Dermis microvascular lymphatic vessel endothelial cell (primary cell): ENCODE results near the gene FOXD3. TPM values are rescaled to one million over a fixed set of nuclear protein-coding genes. Genes with fewer than 3 reads are reported as not detected.

Source experiments
- DNase-seq, 2 donors: peaks; one replicate each; pipeline versions ENCODE4 v3.0.0 to v3.0.0-alpha.2; 2010; ENCODE audit warnings: low read depth in 2 of 2
- total RNA-seq: library from RNA; depleted of rRNA; stranded (reverse); fragments of >200 nt; gene quantifications from 2 replicates; pipeline ENCODE4 v1.2.1, GENCODE V29; 2014

FOXD3 gene
- not detected in 2 replicates for total RNA-seq

DNA sequence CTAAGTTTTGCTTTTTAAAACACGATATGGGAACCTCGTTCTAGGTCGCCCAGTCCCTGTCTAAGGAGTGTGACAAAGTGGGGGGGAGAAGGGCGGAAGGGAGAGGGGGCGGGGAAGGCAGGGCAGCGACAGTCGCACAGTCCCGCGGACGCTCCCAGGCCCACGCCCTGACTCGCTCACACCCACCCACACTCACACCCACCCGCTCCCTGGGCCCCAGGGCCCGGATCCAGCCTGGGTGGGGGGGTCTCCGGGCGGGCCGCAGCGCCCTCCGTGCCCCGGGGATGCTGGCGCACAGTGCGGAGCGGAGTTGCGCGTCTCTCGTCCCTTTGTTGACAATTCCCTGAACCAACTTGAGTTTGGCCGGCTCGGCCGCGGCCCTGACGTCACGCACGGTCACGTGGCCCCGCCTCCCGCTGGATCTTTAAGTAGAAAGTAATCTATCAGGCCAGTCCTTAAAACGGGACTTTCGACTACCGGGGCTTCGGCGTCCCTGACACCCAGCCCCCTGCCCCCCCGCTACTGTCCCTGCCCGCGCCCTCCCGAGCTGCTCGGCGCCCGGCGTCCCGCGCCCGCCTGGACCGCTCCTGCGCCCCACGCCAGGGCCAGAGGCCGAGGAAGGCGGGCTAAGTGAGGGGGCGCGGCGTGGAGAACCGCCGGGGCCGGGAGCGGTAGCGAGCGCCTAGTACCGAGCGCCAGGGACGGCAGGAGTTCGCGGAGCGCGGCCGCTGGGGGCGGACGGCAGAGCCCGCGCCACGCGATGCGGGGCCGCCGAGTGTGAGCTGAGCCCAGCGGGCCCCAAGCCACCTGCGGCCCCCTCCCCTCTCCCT is at the start of gene FOXD3:
Gene FOXD3, plus strand, starts transcription at position 454 of the 830 bp plus-strand sequence. CDS start 492 bp downstream, outside the sequence.
- peak; percentile 11 to 44 for DNase-seq

DNA sequence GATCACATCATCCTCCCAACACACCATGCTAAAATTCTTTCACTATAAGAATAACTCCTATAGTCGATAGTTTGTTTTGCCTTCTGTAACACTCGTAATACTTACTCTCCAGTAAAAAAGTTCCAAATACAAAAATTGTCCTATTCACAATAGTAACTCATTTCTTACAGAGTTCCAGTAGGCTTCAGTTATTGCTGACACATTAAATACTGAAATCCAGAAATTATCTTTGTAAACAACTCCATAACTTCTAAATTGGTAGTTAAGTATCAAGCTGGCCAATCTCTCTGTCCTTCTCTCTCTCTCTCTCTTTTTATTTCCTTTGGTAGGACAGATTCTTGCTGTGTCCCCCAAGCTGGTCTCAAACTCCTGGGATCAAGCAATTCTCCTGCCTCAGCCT is 49.6 kb upstream of the FOXD3 start:
- no peak for DNase-seq

DNA sequence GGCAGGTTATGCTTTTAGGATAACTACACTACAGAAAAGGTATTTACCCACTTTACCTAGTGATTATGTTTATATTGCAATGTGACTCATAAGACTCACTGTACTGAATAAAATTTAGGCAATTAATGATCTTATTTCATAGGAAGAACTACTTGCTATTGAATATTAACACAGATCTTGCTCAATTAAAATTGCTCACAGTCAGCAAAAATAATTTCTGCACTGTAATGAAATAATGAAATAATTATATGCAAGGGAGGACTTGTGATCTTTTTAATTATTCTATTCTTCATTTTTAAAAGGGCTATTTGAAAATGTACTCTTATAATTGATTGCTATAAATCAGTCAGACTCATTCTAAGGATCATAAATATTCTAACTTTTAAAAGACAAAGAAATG is 48.0 kb upstream of the FOXD3 start:
- DNase-seq, result no peak

DNA sequence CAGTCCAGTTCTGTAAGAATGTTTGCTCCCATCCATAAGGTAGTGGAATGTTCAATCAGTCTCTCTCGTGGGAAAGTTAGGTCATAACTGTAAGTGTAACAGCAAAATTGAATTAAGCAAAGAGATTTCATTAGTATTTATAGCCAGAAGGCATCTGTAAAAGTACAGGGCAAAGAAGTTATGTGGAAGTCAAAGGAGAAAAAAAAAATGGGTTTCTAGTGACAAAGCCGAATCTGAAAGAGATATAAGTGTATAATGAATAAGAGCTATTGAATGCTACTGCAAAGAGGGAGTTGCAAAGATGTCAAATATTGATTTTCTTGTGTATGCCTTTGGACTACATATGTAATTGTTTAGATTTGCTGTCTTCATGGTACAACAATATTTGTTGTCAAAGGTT is 47.4 kb upstream of the FOXD3 start:
- DNase-seq, result no peak

DNA sequence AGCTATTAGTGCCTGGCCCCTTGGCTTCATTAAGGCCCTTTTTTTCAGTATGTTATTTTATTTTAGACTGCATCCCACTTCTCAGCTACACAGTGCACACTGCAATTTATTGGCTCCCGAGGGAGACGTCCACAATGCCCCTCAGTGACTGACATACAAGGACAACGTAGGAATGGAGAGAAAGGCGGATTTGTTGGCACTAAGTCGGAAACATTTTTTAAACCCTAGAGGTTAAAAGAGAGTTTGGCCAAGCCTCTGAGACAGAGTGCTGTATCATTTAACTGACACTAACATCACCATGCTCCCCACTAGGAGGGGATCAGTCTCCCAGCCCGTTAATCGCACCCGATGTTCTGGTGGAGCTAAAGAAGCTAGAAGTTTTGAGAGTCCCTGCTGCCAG is 45.7 kb upstream of the FOXD3 start:
- DNase-seq, result no peak

DNA sequence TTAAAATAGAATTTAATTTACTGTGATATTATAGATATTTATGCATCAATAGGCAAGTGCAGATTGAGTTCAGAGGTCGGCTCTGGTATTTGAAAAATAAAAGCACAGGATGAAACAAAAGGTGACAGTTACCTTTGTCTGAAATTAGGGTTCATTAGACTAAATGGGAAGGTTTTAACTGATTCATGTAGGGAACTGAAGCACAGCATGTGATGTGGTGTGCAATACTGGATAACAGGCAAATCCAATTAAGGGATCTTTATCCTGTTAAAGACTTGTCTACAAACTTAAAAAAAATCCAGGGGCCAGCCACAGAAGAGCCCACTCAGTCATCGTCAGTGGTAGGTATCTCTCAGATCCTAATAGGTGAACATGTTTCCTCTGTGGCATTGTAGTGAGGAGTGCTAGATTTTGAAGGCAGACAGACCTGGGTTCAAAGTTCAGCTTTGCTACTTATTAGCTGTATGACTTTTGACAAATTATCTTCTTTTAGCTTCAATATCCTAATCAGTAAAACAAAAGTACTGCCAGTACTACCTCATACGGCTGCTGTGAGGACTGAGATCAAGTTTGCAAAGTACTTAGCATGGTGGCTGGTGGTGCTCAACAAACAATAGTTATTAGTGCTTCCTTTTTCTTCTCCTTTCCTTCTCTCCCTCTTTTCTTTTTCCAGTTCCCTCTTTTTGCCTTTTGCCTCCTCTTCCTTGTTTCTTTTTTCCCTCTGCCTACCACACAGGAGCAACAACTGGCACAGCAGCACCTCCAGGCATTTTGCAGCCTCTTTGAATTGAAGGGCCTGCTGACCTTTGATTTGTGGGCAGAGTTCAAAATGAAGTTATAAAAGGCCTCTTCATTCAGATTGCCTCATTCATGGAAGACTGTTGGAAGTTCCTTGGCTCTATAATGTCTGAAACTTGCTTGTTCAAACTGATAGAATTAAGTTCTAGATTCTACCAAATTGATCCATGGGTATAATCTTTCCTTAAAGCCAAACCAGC is 44.9 kb upstream of the FOXD3 start:
- no peak for DNase-seq

DNA sequence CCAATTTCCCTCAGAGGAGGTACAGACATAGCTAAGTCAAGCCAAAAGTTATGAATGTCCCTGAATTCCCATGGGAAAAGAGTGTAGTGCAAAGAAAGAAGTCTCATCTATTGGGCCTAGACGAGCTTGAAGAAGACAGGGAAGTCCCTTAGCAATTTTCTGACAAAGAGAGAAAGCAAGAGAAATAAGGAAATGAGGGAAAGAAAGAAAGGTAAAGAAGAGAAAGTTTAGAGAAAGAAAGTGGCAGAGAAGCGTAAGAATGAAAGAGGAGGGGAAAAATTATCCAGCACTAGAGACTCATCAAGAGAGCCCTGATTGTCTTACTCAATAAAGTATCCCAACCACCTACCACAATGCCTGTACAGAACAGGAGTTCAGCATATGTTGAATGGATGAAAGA is 40.6 kb upstream of the FOXD3 start:
- no peak for DNase-seq

DNA sequence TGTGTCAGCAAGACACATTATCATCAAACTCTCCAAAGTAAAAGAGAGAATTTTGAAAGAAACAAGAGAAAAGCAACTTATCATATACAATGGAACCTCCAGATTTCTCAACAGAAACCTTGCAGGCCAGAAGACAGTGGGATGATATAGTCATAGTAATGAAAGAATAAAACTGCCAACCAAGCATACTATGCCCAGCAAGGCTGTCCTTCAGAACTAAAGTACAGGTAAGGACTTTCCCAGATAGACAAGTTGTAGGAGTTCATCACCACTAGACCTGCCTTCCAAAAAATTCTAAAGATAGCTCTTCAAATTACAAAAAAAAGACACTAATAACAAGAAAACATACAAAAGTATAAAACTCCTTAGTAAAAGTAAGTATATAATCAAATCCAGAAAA is 33.2 kb upstream of the FOXD3 start:
- no peak for DNase-seq

DNA sequence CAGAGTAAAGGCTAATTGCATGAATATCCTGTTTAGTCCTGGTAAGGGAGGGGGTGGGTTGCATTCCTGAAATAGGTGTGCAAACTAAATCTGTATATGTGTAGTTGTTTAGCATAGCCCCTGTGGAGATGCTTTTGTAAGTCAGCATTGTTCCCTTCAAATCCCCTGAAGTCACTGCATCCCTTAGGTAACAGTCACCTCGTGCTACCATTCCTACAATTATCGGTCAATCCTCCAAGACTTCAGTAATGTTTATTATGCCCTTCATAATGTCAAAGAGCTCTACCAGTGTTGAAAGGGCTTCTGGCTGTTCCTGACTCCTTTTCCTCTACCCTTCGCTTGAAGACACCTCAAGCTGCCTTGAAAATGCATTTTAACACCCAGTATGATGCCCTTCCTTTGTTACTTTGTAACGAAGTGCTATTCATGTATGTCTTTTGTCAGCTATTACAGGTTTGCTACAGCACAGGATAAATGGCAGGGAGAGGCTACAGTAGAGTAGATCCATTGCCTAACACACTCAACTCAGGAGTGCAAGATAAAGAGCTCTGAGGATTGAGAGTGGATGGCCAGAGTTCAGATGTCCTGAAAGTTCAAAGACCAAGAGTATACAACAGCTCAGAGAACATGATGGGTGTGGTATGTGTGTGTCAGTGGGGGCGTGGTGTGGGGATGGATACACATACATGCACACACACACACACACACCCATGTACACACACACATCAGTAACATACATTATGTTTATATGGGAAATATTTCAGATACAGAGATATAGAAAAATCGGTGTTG is 27.4 kb upstream of the FOXD3 start:
- DNase-seq, result no peak

DNA sequence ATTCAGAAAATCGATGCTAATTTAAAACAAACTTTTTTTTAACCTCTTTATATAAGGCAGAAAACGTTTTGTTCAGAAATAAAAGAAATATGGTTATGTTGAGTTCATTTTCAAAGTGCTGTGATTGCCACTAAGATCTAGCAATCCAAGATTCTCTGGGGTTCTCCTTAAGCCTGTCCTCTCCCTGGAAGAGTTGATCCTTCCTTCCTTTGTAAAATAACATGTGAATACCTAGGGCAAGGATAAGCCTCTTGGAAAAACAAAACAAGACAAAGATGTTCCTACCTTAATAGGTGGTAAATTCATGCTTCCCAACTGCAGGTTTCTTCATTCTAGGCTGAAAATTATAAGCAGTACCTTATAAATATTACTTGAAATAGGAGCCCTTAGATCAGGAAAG is 18.0 kb upstream of the FOXD3 start:
- no peak for DNase-seq

DNA sequence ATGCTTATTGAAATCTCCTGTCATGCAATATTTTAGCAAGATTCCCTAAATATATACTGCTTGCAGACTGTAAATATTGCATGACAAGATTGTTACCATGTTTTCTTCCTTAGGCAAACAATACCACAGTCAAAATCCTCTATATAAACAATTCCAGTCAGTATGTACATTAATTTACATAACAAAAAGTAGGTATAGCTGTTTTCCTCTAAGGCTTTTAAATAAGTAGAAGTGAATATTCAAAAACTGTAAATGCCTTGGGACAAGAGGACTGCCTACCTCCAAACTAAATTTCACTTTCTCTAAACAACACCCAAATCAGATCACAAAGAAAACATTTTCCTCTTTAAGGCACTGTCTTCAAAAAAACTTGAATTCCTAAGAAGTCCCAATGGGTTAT is 17.3 kb upstream of the FOXD3 start:
- DNase-seq, result no peak

DNA sequence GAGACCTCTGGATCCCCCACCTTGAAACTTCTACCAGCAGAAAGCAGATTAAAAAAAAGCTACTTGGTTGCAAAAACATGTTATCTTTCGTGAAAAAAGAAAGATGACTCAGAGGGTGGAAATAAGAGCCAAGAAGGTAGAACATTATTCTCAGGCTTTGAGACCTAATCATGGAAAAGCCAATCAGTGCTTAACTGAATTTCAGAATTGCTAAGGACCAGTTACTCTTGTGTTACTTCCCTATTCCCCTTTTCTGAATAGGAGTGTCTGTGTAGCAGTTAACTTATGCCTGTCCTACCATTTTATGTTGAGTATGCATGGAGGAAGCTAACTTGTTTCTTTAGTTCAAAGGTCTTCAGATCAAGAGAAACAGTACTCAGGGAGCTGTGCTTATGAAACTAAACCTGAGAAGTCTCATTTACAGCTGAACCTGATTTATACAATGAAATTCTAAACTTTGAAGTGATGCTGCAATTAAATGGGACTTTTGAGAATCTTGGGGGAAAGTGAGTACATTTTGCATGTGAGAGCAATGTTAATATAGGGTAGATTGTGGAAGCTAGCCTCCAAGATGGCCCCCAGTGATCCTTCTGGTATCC is 15.1 kb upstream of the FOXD3 start:
- no peak for DNase-seq

DNA sequence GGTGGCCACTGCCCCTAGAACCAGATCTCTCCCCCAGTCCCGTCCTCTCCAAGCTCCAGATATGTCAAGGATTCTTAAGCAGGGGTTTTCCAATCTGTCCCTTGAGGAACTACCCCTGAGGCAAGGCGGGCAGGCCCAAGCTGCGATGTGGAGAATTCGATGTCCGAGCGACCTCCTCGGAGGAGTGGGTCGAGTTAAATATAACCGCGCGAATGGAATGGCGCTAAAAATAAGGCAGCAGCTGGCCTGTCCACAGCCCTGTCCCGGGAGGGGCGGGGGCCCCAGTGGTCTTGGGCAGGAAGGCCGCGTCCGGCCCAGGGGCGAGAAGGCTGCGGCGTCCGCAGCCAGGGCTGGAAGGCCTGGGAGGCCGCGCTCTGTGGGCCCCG is 5.8 kb upstream of the FOXD3 start:
- DNase-seq, result no peak

DNA sequence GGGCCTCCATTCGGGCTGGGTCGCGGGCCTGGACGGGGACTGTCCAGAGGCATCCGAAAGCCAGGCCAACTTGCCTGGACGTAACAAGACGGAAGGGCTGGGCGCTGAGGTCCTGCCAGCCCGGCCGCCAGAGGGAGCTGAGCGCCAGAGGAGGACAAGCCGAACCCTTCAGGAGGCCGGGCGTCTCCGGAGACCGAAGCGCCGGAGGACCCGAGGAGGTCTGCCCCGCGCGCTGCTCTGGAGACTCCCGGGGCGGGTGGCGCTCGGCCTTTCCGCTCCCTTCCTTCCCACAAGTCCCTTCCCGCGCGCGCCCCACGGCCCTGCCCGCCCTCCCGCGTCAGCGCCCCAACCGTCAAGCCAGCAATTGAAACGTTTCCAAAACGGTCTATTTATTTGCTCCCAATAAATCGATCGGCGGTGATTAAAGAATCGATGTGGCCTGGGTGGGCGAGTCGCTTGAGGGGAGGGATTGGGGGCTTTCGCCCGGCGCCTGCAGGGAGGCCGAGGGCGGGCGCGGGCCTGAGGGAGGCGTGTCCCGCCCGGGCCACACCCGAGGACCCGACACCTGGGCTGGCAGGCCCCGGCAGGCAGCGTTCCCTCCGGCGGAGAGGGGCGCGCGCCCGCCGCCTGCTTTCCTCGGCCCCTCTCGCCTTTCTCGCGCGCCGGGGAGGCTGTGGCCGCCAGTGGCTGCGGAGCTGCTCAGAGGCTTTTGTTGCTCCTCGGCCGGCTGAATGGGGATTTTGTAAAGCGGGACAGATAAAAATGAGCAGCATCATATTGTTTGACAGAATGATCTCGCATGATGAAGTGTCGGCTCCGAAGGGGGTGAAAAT is 5.2 kb upstream of the FOXD3 start:
- DNase-seq, result peak in 1 of 2 donors; percentile 67

DNA sequence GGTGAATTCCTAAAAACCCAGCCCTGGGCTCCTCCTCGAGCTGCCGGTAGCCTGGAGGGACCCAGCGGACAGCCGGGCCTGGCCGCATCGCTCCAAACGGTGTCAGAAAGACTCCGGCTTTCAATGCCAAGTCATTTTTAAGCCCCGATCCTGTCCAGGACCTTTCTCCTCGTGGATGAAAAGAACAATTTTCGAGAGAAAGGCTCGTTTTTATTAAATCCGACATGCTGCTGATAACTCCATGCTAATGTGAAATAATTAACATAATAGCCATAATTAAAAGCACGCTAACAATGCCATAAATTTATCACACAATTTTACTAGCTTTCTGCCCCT is 4.6 kb upstream of the FOXD3 start:
- no peak for DNase-seq

DNA sequence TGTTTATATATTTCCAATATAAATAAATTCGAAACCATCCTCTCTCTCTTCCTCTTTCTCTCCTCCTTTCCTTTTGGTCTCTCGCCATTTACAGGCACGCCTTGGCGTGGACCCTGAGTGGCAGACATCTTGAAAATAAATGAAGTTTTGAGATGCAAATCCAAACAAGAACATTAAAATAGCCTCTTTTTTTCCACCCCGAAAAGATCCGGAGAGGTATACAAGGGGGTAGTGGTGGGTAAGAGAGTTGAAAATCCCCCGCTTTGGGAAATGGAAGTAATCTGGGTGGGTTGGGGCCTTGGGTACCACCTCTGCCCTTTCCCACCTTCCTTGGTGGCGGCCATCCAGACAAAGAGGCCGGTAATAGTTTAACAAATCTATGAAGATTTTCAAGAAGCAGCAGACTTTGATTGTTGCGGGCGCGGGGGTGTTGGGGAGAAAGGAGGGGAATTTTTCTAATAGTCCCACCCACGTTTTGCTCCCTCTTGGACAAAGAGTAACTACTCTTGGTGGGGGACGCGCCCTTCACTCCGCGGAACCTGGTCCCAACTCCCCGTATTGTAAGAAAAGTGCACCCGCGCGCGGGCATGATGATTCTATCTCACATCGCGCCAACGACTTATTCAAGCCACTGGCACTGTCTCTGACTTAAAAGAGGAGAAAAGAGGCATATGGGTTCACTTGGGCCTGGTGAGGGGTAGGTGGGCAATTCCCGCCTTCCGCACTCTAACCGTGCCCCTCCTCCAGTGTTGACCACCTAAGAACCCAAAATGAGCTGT is 4.0 kb upstream of the FOXD3 start:
- DNase-seq, result no peak

DNA sequence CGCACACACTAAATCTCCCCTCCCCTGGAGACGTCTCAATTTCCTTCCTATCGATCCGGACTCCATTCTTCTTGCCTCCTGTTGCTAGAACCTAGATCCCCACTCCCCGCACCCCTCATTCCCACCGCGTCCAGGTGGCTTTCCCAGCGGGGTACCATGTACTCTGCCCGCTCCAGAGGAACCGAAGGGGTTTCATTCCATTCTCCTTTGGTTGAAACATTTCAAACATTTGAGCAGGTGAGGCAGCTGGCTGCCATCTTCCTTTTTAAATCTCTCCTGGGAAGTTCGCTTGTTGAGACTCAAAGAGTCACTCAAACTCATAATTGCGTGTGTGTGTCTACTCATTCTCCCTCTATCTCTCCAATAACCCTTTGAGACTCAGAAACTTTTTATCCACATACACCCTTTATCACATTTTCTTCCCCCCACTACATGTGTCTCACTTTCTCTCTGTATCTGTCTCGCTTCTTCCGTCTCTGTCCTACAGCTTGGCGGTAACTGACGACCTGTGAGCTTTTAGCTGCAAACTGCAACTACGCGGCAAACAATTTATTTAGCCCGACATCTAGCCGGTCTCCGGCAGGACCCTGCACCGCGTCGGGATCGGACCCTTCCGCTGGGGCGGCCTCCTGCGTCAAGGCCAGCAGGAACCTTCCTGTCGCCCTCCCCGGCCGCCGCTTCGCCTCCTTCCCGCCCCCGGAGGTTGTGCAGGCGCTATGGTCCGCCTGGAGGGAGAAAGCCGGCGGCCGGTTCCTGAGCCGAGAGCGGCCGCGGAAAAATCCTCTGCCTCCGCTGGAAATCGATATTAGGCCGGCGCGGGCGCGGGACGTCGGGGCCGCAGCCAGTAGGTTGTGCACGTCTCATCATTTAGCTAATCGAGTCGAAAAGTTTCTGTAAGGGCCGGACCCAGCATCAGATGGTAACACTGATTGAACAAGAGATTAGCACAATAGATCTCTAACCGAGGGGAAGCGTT is 3.0 kb upstream of the FOXD3 start:
- no peak for DNase-seq

DNA sequence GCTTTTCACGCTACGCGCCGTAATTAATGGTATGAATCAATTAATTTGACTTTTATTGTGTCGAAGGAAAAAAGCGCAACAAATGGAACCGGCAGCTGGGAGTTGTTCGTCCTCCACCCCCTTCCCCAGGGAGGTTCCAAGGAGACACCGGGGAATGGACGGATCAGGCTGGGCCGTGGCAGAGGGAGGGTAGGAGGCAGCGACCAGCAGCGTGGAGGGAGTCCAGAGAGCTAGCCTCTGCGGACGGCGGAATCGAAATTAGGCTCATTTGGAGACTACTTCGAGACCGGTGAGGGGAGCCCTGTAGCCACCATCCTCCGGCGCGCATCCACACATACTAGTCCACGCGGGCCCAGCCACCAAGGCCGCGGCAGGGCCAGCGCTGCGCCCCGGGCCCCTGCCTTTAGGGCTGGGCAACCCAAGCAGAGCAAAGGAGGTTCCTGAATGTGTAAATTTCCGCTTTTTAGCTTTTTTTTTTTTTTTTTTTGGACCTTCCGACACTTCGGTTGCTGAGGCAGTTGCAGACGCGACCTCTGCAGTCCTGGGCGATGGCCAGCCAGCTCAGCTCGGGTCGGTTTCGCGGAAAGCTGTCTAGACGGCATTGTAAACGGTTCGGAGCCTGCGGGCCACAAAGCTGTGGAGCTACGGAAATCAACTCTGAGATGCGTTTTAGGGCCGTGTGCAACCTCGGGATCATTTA is 2.2 kb upstream of the FOXD3 start:
- no peak for DNase-seq
